ENCODE results near the gene PLA2G4E. TPM values are rescaled to one million over a fixed set of nuclear protein-coding genes. Genes with fewer than 3 reads are reported as not detected.

Gene PLA2G4E
- total and polyA plus RNA-seq, 2 of the 13 experiments (the other 11 are each of a cell fraction or from before 2014, with no cell fraction given), result not detected

DNA sequence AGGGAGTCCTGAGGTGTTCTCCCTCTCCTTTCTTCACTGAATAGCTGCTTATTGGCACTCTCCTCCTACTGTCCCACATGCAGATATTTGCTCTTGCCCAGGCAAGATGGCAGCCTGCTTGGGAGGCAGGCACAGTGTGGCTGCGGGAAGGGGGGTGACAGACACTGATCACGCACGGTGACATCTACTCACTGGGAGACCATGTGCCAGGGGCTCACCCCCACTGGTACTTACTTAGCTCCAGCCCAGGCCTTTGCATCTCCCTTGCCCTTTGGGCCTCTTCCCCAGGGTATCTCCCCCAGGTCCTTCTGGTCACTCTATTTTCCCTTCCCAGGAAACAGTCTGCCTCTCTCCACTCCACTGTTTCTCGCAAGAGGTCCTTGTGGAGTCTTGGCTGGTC is 6.4 kb downstream of the PLA2G4E start:
- in situ Hi-C loops (cut with HindIII; ENCODE audit: extremely low pct_ligation_motif_present, low pct_unique_long_range_greater_than_20kb), result no loop called here
- CTCF ChIA-PET (ENCODE audit: low intra/inter-chr PET ratio, low total read pairs), result no interaction called here
- ATAC-seq (no peak), DNase-seq (ENCODE audit: low spot score) (no peak), FAIRE-seq (no peak)
- POLR2A ChIA-PET, result no interaction called here
- no TSS peak for BruUV-seq (replicated peaks)
- Histone ChIP-seq H2AFZ (ENCODE audit: low read length) (no peak overlapping the region), H3K4me2 (ENCODE audit: low read depth, low read length) (no peak overlapping the region), H3K9ac (ENCODE audit: insufficient read depth, low read depth, low read length) (no peak overlapping the region), H3K79me2 (ENCODE audit: insufficient read depth, low read length) (no peaks in the 10 kb centered on the region), H3K27me3 (ENCODE audit: control insufficient read depth in 1 of 2, insufficient read depth in 2 of 2, low read length in 2 of 2) (peaks cover 3 to 16% of the 10 kb centered on the region in 2 experiments; a peak in 4 of 5 replicates), H3K4me1 (ENCODE audit: insufficient read depth, low read length) (peaks cover 9% of the 10 kb centered on the region), H4K20me1 (ENCODE audit: insufficient read depth, low read length) (no peaks in the 10 kb centered on the region), H3K4me3 (replicated peaks in 1 of 3; ENCODE audit: insufficient read depth in 1 of 3, low read depth in 2 of 3, low read length in 3 of 3) (no peak overlapping the region), H3K27ac (ENCODE audit: extremely low read length, insufficient read depth, low read length) (no peak overlapping the region), H3K36me3 (replicated peaks in 1 of 2; ENCODE audit: control insufficient read depth in 1 of 2, insufficient read depth in 2 of 2, low read length in 2 of 2) (no peaks in the 10 kb centered on the region), H3K9me3 (ENCODE audit: low read length) (no peaks in the 10 kb centered on the region)
- TF ChIP-seq ZNF598 (CRISPR knock-in tag; IDR thresholded peaks at IDR 0.05; ENCODE audit: borderline replicate concordance) (no peak), ELF4 (CRISPR knock-in tag; IDR thresholded peaks at IDR 0.05; ENCODE audit: borderline replicate concordance) (no peak)
- intact Hi-C loops (cut with micrococcal nuclease; ENCODE audit: unreplicated experiment), result no loop called here
- 79% methylated on average over 3 of the region's 4 CpGs for WGBS (ENCODE audit: low lambda C conversion rate)

- peaks cover 3 to 15% of the 10 kb centered on the region in 2 experiments; a peak in 3 of 5 replicates for H3K27me3 ChIP-seq (ENCODE audit: control insufficient read depth in 1 of 2, insufficient read depth in 2 of 2, low read length in 2 of 2)
- FAIRE-seq (no peak), DNase-seq (ENCODE audit: low spot score) (no peak), ATAC-seq (no peak)
- BruUV-seq (replicated peaks), result no TSS peak
- H3K36me3 ChIP-seq (replicated peaks in 1 of 2; ENCODE audit: control insufficient read depth in 1 of 2, insufficient read depth in 2 of 2, low read length in 2 of 2), result no peaks in the 10 kb centered on the region
- no peaks in the 10 kb centered on the region for H3K9me3 ChIP-seq (ENCODE audit: low read length)
- intact Hi-C loops (cut with micrococcal nuclease; ENCODE audit: unreplicated experiment), result no loop called here
- POLR2A ChIA-PET, result no interaction called here
- H3K4me3 ChIP-seq (replicated peaks in 1 of 3; ENCODE audit: insufficient read depth in 1 of 3, low read depth in 2 of 3, low read length in 3 of 3), result no peak overlapping the region
- H4K20me1 ChIP-seq (ENCODE audit: insufficient read depth, low read length), result no peaks in the 10 kb centered on the region
- H3K9ac ChIP-seq (ENCODE audit: insufficient read depth, low read depth, low read length), result no peak overlapping the region
- in situ Hi-C loops (cut with HindIII; ENCODE audit: extremely low pct_ligation_motif_present, low pct_unique_long_range_greater_than_20kb), result no loop called here
- 64% methylated on average over 9 of the region's 10 CpGs for WGBS (ENCODE audit: low lambda C conversion rate)
- CTCF ChIA-PET (ENCODE audit: low intra/inter-chr PET ratio, low total read pairs), result no interaction called here
- no peak overlapping the region for H2AFZ ChIP-seq (ENCODE audit: low read length)
- H3K27ac ChIP-seq (ENCODE audit: extremely low read length, insufficient read depth, low read length), result no peak overlapping the region
- no peak overlapping the region for H3K4me2 ChIP-seq (ENCODE audit: low read depth, low read length)
- H3K4me1 ChIP-seq (ENCODE audit: insufficient read depth, low read length), result peaks cover 9% of the 10 kb centered on the region
- H3K79me2 ChIP-seq (ENCODE audit: insufficient read depth, low read length), result no peaks in the 10 kb centered on the region
- TF ChIP-seq, protein P1, sequence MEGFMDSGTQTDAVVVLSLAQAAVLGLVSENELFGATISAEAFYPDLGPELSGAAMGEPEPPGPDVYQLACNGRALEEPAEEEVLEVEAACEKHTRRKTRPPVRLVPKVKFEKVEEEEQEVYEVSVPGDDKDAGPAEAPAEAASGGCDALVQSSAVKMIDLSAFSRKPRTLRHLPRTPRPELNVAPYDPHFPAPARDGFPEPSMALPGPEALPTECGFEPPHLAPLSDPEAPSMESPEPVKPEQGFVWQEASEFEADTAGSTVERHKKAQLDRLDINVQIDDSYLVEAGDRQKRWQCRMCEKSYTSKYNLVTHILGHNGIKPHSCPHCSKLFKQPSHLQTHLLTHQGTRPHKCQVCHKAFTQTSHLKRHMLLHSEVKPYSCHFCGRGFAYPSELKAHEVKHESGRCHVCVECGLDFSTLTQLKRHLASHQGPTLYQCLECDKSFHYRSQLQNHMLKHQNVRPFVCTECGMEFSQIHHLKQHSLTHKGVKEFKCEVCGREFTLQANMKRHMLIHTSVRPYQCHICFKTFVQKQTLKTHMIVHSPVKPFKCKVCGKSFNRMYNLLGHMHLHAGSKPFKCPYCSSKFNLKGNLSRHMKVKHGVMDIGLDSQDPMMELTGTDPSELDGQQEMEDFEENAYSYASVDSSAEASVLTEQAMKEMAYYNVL (CRISPR knock-in tag; IDR thresholded peaks at IDR 0.05; ENCODE audit: borderline replicate concordance), result no peak
- TF ChIP-seq DMTF1 (CRISPR knock-in tag; IDR thresholded peaks at IDR 0.05) (no peak), ZNF773 (CRISPR knock-in tag; IDR thresholded peaks at IDR 0.05; ENCODE audit: borderline replicate concordance) (no peak), RAD51 (IDR thresholded peaks at IDR 0.05; ENCODE audit: borderline replicate concordance) (no peak), TMF1 (CRISPR knock-in tag; IDR thresholded peaks at IDR 0.05; ENCODE audit: low read depth) (no peak), ZSCAN25 (CRISPR knock-in tag; IDR thresholded peaks at IDR 0.05) (no peak)
These were observed 7.8 kb downstream of the PLA2G4E start for GRCh38 chr15:42012928-42013482.

Measured in HepG2 (cell line).